GM19468 (cell line): ENCODE results near the gene TMC1.
"Not testable (repeated sequence)": the region's sequence is repeated elsewhere in the genome, so short reads cannot be mapped to it uniquely, and the experiment has no call there.

Experiments
- ATAC-seq: cut with Tn5 transposase; IDR thresholded peaks from one replicate; pipeline ENCODE4 v1.9.1; 2021; ENCODE audit warnings: mild to moderate bottlenecking, moderate library complexity, moderate number of reproducible peaks; ENCODE audit not compliant: unreplicated experiment; ENCODE audit errors: extremely low read depth

TMC1 gene

DNA sequence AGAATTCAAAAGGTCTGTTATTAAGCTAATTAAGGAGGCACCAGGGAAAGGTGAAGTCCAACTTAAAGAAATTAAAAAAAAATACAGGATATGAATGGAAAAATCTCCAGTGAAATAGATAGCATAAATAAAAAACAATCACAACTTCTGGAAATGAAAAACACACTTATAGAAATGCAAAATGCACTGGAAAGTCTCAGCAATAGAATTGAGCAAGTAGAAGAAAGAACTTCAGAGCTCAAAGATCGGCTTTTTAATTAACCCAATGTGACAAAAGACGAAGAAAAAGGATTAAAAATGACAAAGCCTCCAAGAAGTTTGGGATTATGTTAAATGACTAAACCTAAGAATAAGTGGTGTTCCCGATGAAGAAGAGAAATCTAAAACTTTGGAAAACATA, 323.6 kb downstream of the TMC1 start:
- ATAC-seq: not testable (repeated sequence)

DNA sequence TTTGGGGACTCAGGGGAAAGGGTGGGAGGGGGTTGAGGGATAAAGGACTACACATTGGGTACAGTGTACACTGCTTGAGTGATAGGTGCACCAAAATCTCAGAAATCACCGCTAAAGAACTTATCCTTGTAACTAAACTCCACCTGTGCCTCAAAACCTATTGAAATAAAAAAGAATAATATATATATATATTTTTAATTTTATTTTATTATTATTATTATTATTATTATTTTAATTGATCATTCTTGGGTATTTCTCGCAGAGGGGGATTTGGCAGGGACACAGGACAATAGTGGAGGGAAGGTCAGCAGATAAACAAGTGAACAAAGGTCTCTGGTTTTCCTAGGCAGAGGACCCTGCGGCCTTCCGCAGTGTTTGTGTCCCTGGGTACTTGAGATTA, 328.8 kb downstream of the TMC1 start:
- not testable (repeated sequence) for ATAC-seq

DNA sequence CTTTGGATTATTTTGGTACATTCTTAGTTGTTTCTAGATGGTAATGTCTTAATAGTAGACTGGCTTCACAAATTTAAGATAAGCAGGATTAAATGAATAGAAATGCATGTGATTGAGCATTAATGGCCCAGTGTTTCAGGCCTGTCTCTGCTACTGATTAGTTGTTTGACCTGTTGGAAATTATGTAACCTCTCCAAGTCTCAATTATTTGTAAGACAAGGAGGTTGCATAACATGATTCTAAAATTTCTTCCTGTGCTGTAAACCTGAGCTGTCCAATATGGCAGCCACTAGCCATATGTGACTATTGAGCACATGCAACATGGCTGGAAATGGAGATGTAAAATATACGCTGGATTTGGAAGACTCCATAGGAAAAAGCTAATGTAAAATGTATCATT, 333.9 kb downstream of the TMC1 start:
- no peak for ATAC-seq

DNA sequence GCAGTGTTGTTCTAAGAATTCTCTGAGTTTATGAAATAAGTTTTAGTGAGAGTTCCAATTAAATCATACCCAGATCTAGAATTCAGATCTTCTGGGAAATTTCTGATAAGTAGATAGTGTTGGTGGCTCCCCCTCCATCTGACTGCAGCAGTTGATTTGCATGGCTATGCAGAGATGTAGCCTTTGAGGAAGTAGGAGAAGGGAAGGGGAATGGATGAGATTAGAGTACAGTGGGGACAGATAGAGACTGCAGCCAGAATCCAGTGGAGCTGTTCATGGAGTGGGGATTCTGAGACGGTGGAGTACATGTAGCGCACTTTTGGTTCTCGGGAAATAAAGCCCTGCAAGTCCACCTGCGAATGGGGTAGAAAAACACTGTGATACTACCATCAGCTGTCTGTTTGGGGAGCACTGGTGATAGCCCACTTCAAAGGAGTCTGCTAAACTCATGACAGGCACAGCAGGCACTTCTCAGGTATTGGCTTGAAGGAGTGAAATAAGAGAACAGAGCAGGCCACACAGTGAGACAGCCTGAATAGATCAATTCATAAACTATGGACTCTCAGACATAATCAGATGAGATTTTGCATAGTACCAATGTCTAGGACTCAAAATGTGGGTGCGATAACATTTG, 334.6 kb downstream of the TMC1 start:
- ATAC-seq: no peak

DNA sequence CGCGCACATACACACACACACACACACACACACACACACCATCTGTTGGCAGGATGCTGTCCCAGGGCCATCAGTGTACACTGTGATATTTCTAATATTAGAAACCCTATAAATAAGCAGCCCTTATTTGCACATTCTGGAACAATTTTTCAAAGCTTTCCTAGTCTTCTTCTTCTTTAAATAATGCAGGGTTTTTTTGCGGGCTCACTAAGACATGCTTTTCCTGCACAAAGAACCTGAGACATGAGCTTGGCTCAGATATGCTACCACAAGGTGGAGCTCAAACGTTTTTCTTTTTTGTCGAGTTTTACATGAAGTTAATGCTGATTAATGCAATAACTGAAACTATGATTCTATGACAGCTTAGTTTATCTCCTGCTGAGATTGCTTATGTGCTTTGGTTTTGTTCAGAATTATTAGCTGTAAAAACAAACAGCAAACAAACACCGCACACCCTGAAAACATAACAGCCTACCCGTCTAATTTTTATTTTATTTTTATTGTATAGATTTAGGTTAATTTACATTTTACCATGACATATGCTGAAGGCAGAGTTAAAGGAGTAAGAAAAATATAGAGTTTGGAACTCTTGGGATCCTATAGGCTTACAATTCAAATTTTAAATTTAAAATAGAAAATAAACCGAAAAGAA, 335.7 kb downstream of the TMC1 start:
- no peak for ATAC-seq

DNA sequence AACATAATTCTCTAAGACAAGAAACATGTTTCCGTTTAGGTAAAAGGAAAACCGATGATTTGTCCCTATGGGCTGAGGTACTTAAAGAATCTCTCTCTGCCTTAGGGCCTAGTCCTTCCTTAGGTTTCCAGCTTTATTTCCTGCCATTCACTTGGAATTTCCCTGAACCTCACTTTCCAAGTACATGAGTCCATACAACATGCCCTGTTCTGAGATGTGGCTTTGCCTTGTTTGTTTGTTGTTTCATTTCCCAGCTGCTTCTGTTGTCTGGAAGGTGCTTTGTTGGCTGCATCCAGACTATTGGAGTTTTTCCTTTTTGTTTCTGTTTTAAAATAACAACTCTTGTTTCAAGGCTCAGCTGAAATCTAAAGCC, 336.2 kb downstream of the TMC1 start:
- ATAC-seq: no peak

DNA sequence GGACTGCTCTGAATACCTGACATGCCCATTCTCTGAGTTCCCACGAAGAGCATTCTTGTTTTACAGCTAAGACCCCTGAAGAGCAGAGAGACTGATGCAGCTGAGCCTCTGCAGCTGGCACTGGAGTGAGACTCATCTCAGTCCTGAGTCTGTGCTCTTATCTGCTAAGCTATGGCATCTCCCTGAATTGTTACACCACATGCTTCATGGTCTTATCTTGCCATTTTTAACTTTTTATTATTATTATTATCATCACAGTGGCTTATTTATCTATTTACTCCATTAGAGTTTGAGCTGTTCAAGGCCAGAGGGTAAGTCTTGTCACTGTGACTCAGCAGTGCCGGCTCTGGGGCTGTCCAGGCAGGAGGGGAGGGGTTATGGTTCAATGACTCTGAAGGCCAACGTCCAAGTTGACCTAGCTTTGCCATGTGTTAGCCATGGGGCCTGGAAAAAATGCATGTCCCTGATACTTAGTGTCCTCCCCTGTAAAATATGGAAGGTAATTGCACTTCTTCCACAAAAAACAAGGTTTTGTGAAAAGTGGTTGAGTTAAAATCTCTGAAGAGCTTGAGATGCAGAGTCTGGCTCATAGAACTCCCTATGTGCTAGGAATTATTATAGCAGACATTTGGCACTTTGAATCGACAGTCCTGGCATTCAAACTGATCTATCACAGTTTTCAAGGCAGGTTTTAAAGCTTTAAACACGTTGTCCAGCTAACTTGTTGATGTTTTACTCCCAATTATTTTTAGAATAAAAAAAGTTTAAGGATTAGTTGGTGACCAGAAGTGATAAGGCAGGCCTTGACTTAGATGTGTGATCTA, 336.9 kb downstream of the TMC1 start:
- ATAC-seq: no peak

DNA sequence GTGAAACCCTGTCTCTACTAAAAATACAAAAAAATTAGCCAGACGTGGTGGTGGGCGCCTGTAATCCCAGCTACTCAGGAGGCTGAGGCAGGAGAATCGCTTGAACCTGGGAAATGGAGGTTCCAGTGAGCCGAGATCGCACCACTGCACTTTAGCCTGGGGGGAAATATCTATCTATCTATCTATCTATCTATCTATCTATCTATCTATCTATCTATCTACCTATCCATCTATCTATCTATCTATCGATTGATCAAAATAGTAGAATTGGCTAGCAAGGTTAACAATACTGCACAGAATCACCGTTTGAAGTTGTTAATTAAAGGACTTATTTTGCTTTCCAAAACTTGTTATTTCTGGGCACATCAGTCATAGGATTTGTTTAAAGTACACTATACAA, 341.4 kb downstream of the TMC1 start:
- ATAC-seq: not testable (repeated sequence)

DNA sequence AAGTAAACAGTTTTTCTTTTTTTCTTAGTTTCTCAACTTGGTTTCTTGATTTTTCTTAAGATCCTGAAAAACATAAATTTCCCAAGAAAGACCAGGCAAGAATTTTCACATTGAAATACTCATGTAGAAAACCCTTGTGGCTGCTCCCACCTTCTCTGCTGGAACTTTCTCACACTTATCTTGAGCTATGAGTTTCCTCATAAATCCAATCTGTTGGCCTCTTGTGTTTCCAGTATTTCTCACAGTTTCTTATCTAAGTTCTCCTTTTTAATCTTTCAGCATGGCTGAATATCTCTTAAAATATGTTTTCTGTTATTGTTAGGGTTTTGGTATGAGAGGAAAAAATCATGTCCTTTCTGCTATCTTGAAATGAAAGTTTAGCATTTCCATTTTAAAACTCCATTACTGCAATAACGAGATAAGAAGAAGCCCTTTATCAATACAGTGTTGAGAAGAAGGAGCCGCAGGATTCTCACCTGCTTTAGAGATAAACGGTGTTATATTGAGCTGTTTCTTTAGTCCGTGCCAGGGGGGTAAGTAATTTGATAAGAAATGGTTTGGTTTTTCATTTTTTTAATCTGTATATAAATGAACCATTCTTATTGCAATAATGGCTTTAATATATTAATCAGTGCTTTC, 342.2 kb downstream of the TMC1 start:
- no peak for ATAC-seq

DNA sequence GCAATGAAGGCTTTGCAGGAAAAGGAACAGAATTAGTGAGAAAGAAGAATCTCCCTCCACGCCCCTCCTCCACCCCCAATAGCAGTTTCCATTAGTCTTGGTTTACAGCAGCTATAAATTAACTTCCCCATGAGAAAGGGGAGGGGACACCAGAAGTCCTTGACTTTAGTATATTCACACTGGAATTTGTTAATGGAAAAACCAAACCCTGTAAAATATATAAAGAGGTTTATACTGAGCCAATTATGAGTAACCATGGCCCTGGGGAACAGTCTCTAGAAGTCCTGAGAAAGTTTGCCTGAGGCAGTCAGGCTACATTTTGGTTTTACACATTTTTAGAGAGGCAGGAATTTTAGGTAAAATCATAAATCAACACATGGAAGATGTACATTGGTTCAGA, 342.9 kb downstream of the TMC1 start:
- no peak for ATAC-seq

DNA sequence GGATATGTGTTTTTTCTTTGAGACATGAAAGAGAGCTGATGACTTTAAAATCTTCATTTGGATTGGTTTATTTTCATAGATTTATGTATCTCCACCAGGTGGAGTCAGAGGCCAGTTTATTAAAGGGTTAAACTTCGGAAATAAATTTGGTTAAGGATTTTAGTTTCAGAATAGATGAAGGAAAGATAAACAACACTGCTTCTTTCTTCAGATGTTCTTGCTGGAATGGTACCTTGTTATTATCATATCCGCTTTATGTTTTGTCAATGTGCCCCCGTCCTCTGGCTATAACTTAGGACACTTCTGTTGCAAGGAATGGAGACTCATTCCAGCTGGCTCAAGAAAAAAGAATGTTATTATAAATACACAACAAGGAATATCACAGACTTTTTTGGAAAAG, 350.3 kb downstream of the TMC1 start:
- no peak for ATAC-seq

DNA sequence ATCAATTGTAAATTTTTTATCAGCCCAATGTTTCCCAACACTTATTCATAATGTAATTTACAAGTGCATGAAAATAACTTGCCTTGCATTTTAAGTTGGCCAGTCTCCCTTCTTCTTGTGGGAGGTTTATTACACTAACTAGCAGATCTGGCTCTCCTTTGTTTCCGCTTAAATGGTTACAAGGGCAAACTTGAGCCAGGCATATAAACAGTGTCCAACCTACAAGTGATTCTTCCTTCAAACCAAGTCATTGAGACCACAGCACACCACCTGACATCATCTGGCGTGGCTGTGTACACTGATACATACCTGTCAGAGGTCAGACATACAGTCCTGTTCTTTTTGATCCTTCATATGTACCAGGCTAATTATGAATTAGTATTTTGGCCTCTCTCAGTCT, 351.3 kb downstream of the TMC1 start:
- no peak for ATAC-seq

DNA sequence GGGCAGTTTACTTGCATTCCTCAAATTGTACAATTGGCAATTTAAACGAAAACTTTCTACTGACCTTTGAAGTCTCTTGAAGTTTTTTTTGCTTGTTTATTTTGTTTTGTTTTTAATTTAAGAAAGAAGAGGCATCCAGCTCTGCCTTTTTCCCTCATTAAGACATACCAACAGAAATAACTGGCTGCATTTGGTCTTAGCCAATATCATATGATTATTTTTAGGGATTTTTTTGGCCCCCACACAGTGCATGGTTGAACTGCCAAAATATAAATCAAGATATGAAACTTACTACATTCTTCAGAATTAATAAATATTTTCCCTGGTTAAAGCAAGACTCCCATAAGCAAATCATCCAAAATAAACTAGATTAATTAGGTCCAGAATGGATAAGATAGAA, 352.0 kb downstream of the TMC1 start:
- no peak for ATAC-seq

DNA sequence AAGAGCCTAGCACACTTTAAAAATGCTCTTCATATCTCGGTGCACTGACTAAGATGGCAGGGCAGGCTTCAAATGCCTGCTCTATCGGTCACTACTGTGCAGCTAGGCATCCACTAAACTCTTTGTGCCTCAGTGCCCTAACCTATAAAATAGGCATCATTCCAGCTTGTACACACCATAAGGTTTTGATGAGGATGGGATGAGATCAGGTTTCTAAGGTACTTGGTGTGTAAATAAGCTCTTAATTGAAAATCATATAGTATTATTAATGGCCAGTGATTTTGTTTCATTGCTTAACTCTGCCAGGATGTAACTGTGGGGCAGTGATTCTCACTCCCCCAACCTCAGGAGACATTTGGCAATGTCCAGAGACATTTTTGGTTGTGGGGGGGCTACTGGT, 352.9 kb downstream of the TMC1 start:
- no peak for ATAC-seq

DNA sequence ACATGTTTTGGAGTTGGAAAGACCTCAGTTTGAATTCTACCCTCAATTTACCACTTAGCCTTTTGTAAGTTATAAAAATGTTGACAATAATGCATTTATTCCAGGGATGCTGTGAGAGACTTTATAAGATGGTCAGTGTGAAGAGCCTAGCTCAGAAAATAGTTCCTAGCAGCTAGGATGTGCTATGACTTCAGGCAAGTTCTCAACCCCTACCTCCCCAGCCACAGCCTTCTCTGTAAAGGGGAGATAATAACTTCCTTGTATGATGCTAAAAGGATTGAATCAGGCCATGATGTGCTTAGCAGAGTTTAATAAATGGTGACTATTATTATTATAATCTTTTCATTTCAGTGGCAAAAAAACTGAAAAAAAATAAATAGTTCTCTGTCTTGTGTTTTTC, 353.8 kb downstream of the TMC1 start:
- ATAC-seq: no peak

DNA sequence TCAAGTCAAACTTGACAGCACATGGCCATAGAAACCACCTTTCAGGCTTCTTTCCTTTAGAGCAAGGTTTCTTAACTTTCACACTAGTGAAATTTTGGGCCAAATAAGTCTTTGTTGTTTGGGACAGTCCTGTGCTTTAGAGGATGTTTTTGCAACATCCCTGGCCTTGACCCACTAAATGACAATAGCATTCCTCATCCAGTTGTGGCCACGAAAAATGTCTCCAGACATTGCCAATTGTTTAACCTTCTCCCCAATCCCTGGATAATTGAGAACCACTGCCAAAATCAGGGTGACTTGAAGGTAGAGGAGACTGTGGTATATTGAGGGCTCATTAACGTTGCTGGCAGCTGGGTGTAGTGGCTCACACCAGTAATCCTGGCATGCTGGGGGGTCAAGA, 359.4 kb downstream of the TMC1 start:
- no peak for ATAC-seq

DNA sequence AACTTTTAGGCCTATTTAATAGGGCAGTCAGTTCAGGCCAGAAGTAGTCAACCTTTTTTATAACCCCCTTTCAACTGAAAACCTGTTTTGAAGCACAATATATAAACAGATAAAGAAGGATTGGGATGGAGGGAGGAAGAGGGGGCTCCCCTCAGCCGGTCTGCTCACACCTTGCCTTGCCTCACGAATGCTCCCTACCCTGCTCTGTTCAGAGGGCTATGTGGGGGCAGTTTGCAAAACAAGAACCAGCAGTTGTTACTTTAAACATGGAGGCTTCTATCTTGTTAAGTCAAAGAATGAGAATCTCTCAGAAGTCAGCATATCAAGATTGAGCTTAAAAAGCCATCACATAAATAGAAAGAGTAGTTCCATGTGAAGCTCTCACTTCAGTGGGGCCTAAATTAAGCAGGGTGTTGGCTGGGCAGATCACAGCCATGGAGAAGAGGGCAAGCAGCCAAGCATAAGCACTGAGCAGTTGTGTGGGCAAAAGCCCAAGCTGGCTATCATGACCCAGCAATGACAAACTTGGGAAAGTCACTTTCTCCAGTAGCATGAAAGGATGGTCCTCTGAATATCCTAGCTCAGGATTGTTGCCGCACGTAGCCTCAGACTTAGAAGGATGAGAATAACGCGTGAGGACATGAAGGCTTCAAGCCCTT, 360.8 kb downstream of the TMC1 start:
- ATAC-seq: no peak

DNA sequence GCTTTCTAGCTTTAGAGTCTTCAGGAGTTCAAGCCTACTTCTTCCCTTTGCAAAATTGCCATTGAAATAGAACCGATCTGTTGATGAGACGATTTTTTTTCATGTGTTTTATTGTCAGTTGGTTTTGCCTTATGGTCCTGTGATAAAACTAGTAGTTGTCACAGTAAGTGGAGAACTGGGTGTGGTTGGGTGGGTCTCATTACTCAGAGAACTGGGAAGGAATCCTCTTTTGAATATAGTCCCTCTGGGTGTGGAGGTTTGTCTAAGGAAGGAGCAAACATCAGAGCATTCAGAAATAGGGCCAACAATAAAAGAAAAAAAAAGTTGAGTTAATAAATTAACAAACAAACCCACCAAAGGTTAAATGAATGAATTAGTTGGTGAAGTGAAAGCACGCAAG, 362.5 kb downstream of the TMC1 start:
- no peak for ATAC-seq

DNA sequence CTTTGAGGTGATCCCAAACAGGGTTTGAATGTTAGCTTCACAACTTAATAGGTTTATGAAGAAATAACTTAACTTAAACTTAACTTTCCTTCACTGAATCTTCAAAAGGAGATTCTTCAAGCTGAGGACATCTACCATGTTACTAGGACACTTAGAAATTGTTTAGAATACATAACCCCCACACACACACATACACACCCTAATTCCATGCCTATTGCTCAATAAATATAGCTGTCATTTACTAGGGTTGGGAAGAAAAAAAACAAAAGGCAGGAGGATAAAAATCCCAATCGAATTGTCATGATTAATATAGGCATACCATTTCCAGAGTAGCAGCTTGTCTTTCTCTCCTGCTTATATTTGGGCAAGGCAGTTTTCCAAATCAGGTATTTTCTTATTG, 363.1 kb downstream of the TMC1 start:
- ATAC-seq: no peak
